ENCODE results near the gene IMMP2L.

GRCh38 chr7:111509288-111509687 is 53.0 kb downstream of the IMMP2L start:
- TF ChIP-seq, protein P1, sequence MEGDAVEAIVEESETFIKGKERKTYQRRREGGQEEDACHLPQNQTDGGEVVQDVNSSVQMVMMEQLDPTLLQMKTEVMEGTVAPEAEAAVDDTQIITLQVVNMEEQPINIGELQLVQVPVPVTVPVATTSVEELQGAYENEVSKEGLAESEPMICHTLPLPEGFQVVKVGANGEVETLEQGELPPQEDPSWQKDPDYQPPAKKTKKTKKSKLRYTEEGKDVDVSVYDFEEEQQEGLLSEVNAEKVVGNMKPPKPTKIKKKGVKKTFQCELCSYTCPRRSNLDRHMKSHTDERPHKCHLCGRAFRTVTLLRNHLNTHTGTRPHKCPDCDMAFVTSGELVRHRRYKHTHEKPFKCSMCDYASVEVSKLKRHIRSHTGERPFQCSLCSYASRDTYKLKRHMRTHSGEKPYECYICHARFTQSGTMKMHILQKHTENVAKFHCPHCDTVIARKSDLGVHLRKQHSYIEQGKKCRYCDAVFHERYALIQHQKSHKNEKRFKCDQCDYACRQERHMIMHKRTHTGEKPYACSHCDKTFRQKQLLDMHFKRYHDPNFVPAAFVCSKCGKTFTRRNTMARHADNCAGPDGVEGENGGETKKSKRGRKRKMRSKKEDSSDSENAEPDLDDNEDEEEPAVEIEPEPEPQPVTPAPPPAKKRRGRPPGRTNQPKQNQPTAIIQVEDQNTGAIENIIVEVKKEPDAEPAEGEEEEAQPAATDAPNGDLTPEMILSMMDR (IDR thresholded peaks at IDR 0.05 in 4 of 5, conservative IDR thresholded peaks at IDR 0.05 in 1 of 5) = no peak
- TF ChIP-seq POLR2A (IDR thresholded peaks at IDR 0.05) = no peak

All from gastrocnemius medialis (tissue), 4 donors.